ACHN (cell line): ENCODE measurements around the gene OR7C2.

Source experiments
- DNase-seq: peaks from one replicate; pipeline ENCODE4 v3.0.0-alpha.2; 2015
- in situ Hi-C: cut with HindIII; loops from 2 replicates; pipeline ENCODE4 v1.10.0; 2017; ENCODE audit warnings: low sequenced_read_pairs, low pct_ligation_motif_present, low pct_unique_long_range_greater_than_20kb

OR7C2 gene

DNA sequence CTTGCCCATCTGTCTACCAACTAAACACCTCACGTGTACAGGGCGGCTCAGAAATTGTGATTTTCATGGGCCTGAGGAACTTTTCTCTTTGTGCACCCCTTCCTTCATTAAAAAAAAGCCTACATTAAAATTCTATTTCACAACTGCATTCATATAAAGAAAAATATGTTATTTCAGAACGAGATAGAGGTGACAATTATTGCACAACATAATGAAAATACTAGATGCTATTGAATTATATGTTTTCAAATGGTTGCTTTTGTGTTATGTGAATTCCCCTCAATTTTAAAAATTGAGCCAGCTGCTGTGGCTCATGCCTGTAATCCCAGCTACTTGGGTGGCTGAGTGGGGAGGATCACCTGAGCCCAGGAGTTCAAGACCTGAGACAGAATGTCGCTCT, 33.2 kb downstream of the OR7C2 start:
- in situ Hi-C loops: no loop called here

GRCh38 chr19:14977128-14977527, 35.8 kb downstream of the OR7C2 start:
- in situ Hi-C loops: no loop called here
- no peak for DNase-seq

More for the DNA sequence above, 33.2 kb downstream of the OR7C2 start:
- DNase-seq: no peak

GRCh38 chr19:14978161-14978776, 37.0 kb downstream of the OR7C2 start:
- DNase-seq: no peak
- in situ Hi-C loops: no loop called here

GRCh38 chr19:14979476-14980255, 38.4 kb downstream of the OR7C2 start, which contains the start of gene SLC1A6:
TSS of gene SLC1A6 (minus strand) at chr19:14979864. CDS start at chr19:14972910, 6,954 bp downstream.
- in situ Hi-C loops: no loop called here
- DNase-seq: no peak

GRCh38 chr19:14985133-14985532, 43.8 kb downstream of the OR7C2 start:
- no peak for DNase-seq
- in situ Hi-C loops: no loop called here
